Activated T-helper 17 cell treated with anti-CD3 and anti-CD28 coated beads, Interleukin-2, amount 50 U/mL, for 72 hours (primary cell): ENCODE data around the gene DLG5. TPM values are rescaled to one million over a fixed set of nuclear protein-coding genes. Genes with fewer than 3 reads are reported as not detected.

ENCODE experiments used
- ATAC-seq: fragments of 150-1000 bp; cut with Tn5 transposase; replicated peaks from 2 replicates; pipeline ENCODE4 v1.10.0; 2021; ENCODE audit warnings: mild to moderate bottlenecking, moderate library complexity
- H3K27ac Mint-ChIP-seq: one replicate; pipeline ENCODE4 v1.8.0; 2022; ENCODE audit warnings: mixed read lengths
- H3K27me3 Mint-ChIP-seq: one replicate; pipeline ENCODE4 v1.8.0; 2022; ENCODE audit warnings: mixed read lengths
- H3K36me3 Mint-ChIP-seq: one replicate; pipeline ENCODE4 v1.8.0; 2022; ENCODE audit warnings: low read depth, mild to moderate bottlenecking, mixed read lengths
- H3K4me1 Mint-ChIP-seq: one replicate; pipeline ENCODE4 v1.8.0; 2022; ENCODE audit warnings: mixed read lengths
- H3K4me3 Mint-ChIP-seq: one replicate; pipeline ENCODE4 v1.8.0; 2022; ENCODE audit warnings: mild to moderate bottlenecking, mixed read lengths
- H3K9me3 Mint-ChIP-seq: one replicate; pipeline ENCODE4 v1.8.0; 2022; ENCODE audit warnings: mixed read lengths
- total RNA-seq, 2 donors: library from RNA; stranded (reverse); gene quantifications; one replicate each; pipeline ENCODE4 v1.2.3, GENCODE V29; 2022

The DLG5 gene
- total RNA-seq, 2 donors from 2014 or later = 3.0 to 7.1 TPM

DNA sequence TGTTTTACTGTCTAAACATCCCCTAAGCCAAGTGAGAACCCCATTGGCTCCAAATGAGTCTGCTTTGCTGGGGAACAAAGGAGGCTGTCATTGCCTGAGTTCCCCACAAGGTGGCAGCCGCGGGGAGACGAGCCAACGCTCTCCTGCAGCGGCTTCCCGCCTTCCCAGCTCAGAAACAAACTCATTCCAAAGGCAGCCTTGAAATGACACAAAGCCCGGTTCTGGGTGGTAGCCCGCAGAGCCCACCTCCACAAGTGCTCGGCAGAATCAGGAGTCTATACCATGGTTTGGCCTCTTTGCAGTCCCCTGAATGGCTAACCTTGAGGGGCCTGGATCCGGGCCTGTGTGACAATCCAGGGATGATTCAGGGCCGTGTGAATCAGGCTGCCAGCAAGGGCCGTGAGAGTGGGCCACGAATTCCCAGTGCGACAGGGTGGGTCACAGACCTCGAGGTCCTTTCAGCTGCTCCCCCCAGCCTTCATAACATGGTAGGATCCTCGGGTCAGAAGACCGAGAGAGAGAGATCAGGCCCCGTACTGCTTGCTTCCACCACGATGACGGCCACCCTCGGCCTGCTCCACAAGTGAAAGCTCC, 79.7 kb downstream of the DLG5 start:
- H3K27me3 Mint-ChIP-seq = no peaks in the 10 kb centered on the region
- no peak overlapping the region for H3K27ac Mint-ChIP-seq
- no peaks in the 10 kb centered on the region for H3K4me1 Mint-ChIP-seq
- no peaks in the 10 kb centered on the region for H3K9me3 Mint-ChIP-seq
- peak; percentile 77 for ATAC-seq
- no peak overlapping the region for H3K4me3 Mint-ChIP-seq
- no peaks in the 10 kb centered on the region for H3K36me3 Mint-ChIP-seq

DNA sequence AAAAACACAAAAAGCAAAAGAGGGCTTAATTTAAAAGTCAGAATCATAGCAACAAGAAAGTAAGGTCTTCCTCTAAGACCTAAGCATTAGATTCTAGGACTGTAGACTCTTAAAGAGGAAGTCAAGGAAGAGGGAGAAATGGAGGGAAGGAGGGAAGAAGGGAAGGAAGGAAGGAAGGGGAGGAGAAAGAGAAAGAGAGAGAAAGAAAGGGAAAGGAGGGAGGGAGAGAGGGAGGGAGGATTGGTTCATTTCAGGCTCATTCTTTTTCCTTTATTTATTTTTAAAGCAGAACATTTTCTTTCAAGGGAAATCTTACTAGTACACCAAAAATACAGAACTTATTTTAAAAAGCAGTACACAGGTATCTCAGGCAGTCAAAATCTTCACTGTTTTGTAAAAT, 81.1 kb downstream of the DLG5 start:
- no peak for ATAC-seq
- Mint-ChIP-seq H3K27me3 (no peaks in the 10 kb centered on the region), H3K4me1 (no peaks in the 10 kb centered on the region), H3K9me3 (no peaks in the 10 kb centered on the region), H3K4me3 (no peak overlapping the region), H3K36me3 (no peaks in the 10 kb centered on the region), H3K27ac (no peak overlapping the region)

DNA sequence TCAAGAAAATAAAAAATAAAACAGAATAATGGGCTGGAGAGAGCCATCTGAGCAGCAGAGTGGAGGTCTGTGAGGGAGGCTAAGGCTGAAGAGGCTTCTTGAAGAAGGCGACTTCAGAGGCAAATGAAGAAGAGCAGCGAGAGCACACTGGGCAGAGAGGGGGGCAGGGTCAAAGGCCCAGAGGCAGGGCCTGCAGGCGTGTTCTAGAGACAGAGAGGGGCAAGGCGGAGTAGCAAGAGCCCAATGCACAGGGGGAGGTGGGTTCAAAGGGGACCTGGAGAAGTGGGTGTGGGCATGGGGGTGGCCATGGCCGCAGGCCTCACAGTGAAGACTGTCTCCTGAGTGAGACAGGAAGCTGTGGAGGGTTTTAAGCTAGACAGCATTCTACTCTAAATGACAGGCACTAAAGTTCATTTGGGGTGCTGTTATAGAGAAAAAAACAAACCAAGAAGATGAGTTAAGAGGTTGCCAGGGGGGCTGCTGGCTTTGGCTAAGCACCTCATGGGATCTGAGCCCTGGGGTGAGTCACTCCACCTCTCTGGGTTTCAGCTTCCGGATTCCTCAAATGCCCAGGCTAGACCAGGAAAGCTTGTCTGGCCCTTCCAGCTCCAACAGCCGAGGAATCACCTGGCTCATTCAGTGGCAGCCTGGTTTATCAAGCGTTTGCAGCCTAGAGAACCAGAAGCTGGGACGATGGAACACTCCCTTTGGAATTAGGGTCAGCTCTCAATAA, 81.7 kb downstream of the DLG5 start:
- no peak for ATAC-seq
- no peaks in the 10 kb centered on the region for H3K9me3 Mint-ChIP-seq
- no peaks in the 10 kb centered on the region for H3K4me1 Mint-ChIP-seq
- no peaks in the 10 kb centered on the region for H3K36me3 Mint-ChIP-seq
- H3K27ac Mint-ChIP-seq = no peak overlapping the region
- no peak overlapping the region for H3K4me3 Mint-ChIP-seq
- no peaks in the 10 kb centered on the region for H3K27me3 Mint-ChIP-seq

DNA sequence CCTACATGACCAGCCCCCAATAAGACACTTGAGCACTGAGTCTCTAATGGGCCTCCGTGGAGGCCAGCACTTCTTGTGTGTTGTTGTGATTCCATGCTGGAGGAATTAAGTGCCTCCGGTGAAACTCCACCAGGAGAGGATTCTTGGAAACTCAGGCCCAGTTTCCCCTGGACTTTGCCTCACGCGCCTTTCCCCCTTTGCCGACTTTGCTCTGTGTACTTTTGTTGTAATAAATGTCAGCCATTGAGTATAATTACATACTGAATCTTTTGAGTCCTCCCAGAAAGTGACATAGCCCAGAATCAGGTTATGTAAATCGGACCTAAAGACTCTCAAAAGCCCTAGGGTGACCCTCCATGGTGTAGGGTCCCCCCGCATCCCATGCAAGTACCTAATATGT, 82.4 kb downstream of the DLG5 start:
- no peak for ATAC-seq

DNA sequence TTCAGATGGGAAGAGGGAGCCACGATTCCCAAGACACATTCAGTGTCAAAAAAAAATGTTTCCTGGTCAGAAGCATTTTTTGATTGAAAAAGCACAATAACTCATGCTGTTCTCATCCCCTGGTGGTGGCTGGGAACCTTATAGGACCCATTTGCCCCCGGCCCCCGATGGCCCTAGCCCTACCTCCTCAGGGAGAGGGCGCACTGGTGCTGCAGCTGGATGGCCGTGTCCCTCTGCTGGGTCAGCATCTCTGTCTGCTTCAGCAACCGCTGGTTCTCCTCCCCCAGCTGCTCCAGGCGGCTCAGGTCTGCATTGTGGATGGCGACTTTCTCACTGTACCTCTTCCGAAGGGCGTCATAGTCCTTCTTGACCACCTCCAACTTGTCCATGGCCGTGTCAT, 83.3 kb downstream of the DLG5 start:
- Mint-ChIP-seq H3K9me3 (no peaks in the 10 kb centered on the region), H3K27ac (no peak overlapping the region), H3K4me1 (no peaks in the 10 kb centered on the region), H3K36me3 (no peaks in the 10 kb centered on the region), H3K4me3 (no peak overlapping the region), H3K27me3 (no peaks in the 10 kb centered on the region)
- no peak for ATAC-seq

More for the DNA sequence above, 82.4 kb downstream of the DLG5 start:
- no peaks in the 10 kb centered on the region for H3K4me1 Mint-ChIP-seq
- no peaks in the 10 kb centered on the region for H3K36me3 Mint-ChIP-seq
- H3K27ac Mint-ChIP-seq = no peak overlapping the region
- no peak overlapping the region for H3K4me3 Mint-ChIP-seq
- no peaks in the 10 kb centered on the region for H3K27me3 Mint-ChIP-seq
- H3K9me3 Mint-ChIP-seq = no peaks in the 10 kb centered on the region

DNA sequence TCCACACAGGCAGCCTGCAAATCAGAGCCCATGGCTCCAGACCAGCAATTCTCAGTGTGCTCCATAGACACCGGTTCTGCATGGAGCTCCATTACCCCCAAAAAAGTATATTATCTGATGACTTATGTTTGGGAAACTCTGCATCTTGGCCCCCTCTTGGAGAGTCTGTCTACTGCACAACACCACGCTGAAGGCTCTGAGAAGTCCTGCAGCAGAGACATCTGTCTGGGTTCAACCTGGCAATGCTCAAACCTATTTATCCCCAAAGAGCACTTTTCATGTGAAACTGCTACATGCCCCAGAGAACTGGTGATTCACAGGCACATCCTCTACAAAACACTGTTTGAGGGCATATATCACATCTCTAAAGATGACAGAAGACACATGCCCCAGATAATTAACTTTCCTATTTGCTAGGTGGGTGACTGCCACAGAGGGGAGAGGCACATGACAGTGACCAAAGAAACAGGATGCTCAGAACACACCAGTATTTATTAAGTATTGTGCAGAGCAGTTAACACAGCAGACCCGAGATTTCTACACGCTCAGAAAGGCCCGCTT, 83.8 kb downstream of the DLG5 start:
- Mint-ChIP-seq H3K4me1 (no peaks in the 10 kb centered on the region), H3K27ac (no peak overlapping the region), H3K4me3 (no peak overlapping the region), H3K27me3 (no peaks in the 10 kb centered on the region), H3K9me3 (no peaks in the 10 kb centered on the region), H3K36me3 (no peaks in the 10 kb centered on the region)
- ATAC-seq = peak; percentile 47

DNA sequence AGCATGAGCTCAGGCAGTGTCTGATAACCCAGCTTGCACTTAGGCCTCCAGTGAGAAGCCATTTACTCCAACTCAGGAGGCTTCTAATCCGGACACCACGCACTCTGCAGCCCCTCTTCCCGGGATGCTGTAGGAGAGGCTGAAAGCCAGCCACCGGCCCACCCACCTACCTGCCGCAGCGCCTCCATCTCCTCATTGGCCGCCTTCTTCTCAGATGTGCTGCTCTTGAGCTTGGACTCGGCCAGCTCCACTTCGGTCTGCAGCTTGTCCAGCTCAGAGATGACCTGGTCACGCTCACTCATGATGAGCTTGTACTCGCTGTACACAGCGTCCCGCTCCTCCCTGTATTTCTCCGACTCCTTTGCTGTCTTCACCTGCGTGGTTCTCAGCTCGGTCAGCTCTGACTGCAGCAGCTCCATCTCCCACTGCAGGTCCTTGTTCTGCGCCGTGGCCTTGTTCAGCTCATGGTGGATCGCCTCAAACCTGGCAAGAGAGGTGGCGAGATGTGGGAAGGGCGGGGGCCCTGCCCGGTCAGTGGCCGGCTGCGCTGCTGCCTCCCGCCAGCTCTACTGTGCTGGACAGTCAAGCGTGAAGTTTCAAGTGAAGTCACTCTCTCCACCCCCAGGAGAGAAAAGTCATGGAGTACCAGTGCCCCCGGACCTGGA, 84.7 kb downstream of the DLG5 start:
- no peaks in the 10 kb centered on the region for H3K36me3 Mint-ChIP-seq
- ATAC-seq = no peak
- H3K4me3 Mint-ChIP-seq = no peak overlapping the region
- no peaks in the 10 kb centered on the region for H3K27me3 Mint-ChIP-seq
- no peaks in the 10 kb centered on the region for H3K9me3 Mint-ChIP-seq
- no peak overlapping the region for H3K27ac Mint-ChIP-seq
- no peaks in the 10 kb centered on the region for H3K4me1 Mint-ChIP-seq

DNA sequence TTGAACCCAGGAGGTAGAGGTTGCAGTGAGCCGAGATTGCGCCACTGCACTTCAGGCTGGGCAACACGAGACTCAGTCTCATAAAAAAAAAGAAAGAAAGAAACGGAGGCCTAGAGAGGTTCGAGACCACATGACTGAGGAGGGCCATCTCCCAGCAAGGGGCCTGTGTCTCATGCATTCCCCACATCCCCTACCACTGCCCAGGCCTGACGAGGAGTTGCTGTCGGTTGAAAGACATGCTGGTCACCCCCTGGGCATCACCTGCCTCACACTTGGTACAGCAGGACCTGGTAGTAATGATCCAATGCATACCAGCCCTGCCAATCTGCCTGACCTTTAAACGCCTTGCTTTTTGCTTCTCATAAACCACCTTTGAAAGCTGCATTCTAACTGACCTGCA, 85.9 kb downstream of the DLG5 start:
- H3K36me3 Mint-ChIP-seq = no peaks in the 10 kb centered on the region
- peaks cover 9% of the 10 kb centered on the region for H3K4me1 Mint-ChIP-seq
- no peak for ATAC-seq
- no peak overlapping the region for H3K27ac Mint-ChIP-seq
- H3K9me3 Mint-ChIP-seq = no peaks in the 10 kb centered on the region
- H3K4me3 Mint-ChIP-seq = no peak overlapping the region
- H3K27me3 Mint-ChIP-seq = no peaks in the 10 kb centered on the region

DNA sequence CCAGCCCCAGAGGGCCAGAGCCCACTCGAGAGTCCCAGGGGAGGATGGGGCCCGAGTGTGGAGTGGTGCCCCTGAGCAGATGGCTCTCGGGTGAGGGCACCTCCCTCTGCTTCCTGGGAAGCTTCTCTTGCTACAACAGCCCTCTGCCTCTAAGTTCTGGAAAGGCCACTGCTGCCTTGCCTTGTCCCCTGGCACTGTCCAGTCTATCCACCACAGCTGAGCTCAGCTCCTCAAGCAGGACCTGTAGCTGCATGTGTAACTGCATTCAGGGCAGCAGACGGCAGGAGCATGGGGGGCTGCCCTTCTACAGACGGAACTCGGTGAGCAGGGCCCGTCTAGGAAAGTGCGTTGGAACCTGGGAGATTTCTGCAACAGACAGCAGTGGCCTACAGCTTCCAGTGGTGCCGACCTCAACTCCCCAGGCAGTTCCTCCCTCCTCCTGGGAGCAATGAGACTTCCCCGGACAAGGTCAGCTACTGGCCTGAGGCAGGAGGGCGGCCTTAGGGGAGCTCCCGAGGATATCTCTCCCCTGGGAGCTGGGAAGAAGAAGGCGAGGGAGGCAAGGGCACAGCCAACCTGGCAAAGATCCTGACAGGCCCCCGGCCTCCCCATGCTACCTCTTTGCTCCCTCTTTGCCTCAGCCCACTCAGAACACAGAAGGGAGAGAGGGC, 88.5 kb downstream of the DLG5 start:
- Mint-ChIP-seq H3K27me3 (no peaks in the 10 kb centered on the region), H3K9me3 (no peaks in the 10 kb centered on the region), H3K4me3 (no peak overlapping the region), H3K4me1 (peaks cover 22% of the 10 kb centered on the region), H3K36me3 (no peaks in the 10 kb centered on the region), H3K27ac (peak overlapping the region; percentile 95)
- no peak for ATAC-seq

DNA sequence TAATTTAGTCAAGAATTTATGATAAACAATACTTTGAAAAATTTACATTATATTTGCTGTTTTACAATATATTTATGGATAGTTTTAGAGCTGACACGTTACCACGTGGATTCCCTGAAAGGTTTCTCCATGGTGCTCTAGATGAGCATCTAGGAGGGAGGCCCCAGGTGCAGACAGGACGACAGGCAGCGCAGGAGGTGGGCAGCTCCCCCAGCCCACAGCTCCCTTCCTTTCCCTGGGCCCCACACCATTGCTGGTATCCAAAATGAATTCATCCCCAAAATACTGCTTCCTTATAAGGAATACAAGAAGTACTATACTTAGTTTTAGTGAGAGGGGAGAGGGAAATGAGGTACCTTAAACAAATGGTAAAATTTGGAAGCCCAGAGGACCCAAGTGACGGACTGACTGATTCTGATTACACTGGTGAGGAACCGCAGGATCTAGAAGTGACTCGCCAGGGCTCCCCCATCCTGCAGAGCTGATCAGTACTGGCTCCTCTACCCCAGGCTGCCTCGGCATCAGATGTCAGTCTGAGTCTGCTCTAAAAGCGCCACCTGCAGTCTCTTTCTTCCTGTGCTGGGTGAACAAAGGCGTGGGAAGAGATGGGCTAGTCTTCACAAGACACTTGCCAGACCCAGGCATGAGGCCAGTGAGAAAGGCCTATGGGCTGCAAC, 89.2 kb downstream of the DLG5 start:
- no peaks in the 10 kb centered on the region for H3K36me3 Mint-ChIP-seq
- peak overlapping the region; percentile 95 for H3K27ac Mint-ChIP-seq
- H3K4me3 Mint-ChIP-seq = peak overlapping the region; percentile 42
- no peaks in the 10 kb centered on the region for H3K27me3 Mint-ChIP-seq
- H3K4me1 Mint-ChIP-seq = peaks cover 24% of the 10 kb centered on the region
- peak; percentile 92 for ATAC-seq
- H3K9me3 Mint-ChIP-seq = no peaks in the 10 kb centered on the region

DNA sequence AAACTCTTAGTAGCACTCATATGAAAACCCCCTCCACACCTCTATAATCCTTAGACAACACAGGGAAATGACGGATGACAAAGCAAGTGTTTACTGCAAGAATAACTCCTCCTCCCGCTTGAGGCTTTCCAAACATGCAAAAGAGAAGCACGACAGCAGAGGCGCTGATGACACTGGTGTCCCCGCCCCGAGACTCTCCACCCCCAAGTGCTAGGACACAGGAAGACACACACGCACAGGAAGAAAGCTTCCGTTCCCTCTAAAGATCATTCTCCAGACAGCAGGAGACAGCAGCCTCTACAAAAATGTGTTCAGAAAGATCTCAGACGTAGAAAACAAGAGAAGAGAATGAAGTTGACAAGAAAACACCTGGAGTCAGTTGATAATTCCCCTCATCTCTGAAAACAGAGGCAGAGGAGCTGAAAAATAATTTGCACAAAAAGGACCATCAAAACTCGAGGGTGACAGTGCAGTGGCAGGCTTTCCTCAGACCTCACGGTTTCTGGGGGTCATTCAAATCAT, 90.2 kb downstream of the DLG5 start:
- H3K36me3 Mint-ChIP-seq = no peaks in the 10 kb centered on the region
- ATAC-seq = peak; percentile 77
- H3K27ac Mint-ChIP-seq = peak overlapping the region; percentile 95
- no peaks in the 10 kb centered on the region for H3K9me3 Mint-ChIP-seq
- peaks cover 27% of the 10 kb centered on the region for H3K4me1 Mint-ChIP-seq
- H3K27me3 Mint-ChIP-seq = no peaks in the 10 kb centered on the region
- peak overlapping the region; percentile 84 for H3K4me3 Mint-ChIP-seq

DNA sequence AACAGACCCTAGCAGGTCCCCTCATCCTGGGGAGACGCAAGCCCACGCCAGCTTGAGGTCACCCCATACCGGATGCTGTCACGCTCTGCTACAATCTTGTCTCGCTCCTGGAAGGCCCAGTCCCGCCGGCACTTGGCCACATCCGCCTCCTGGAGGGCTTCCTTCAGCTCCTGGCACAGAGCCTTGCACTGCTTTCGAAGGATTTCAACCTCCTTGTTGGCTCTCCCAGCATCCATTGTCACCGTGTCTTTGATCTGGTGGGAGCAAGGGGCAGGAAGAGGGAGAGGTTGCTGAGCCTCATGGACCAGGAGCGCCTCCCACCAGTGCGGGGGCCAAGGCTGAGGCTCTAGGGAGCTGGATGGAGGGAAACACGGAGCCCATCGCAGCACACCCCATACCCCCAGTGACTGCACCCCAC, 90.9 kb downstream of the DLG5 start:
- no peak for ATAC-seq
- H3K27ac Mint-ChIP-seq = peak overlapping the region; percentile 95
- peak overlapping the region; percentile 84 for H3K4me3 Mint-ChIP-seq
- H3K36me3 Mint-ChIP-seq = no peaks in the 10 kb centered on the region
- H3K27me3 Mint-ChIP-seq = no peaks in the 10 kb centered on the region
- peaks cover 27% of the 10 kb centered on the region for H3K4me1 Mint-ChIP-seq
- H3K9me3 Mint-ChIP-seq = no peaks in the 10 kb centered on the region

DNA sequence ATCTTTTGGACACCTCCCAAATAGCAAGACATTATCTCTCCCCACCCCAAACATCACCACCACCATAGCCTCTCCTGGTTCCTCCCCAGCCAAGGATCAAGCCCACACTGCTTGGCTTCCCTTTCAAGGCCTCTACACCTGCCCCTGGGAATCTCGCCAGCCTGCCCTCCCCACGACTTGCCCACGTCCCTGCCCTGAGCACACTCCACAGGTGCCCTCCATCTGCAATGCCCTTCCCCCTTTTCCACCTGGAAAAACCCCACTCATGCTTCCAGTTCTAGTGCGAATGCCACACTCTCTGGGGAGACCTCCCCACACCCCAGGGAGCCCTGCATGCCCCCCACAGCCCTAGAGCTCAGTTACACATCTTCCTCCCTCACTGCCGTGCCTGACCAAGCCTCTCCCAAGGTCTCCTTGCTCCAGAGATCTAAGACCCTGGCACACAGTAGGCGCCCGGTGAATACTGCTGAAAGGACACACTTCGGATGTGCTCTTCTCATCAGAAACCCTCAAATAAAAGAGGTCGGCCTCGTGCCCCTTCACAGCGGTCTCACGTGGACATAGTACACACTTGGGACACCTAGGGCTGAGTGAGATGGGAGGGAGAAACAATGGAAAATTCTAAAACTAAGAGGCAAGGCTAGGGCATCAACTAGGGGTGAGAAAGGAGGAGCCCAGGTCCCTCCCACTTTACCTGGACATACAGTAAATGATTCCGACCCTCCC, 91.4 kb downstream of the DLG5 start:
- H3K36me3 Mint-ChIP-seq = no peaks in the 10 kb centered on the region
- no peak for ATAC-seq
- H3K27ac Mint-ChIP-seq = peak overlapping the region; percentile 95
- no peak overlapping the region for H3K4me3 Mint-ChIP-seq
- no peaks in the 10 kb centered on the region for H3K9me3 Mint-ChIP-seq
- H3K27me3 Mint-ChIP-seq = no peaks in the 10 kb centered on the region
- peaks cover 27% of the 10 kb centered on the region for H3K4me1 Mint-ChIP-seq
